C1 segment of cervical spinal cord (tissue), 14 donors: ENCODE measurements around the gene STK33.

Source experiments
- DNase-seq, 14 donors: peaks; one replicate each; lab custom pipeline; 2025; lab: John Stamatoyannopoulos, UW

STK33 gene

DNA sequence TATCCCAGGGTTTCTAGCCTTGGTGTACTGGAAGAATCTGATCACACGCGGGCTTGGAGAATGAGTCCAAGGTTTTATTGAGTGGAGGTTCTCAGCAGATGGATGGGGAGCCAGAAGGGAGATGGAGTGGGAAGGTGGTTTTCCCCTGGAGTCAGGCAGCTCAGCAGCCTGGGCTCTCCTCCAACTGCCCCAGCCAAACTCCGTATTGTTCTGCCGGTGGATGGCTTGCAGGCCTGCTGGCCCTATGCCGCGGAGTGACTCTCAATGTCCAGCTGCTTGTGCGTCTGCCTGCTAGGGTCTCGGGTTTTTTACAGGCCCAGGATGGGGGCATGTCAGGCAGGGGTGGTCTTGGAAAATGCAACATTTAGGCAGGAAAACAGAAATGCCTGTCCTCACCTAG lies 168.0 kb downstream of the STK33 start:
- DNase-seq: peak in 2 of 14 donors; percentile 5 to 7

DNA sequence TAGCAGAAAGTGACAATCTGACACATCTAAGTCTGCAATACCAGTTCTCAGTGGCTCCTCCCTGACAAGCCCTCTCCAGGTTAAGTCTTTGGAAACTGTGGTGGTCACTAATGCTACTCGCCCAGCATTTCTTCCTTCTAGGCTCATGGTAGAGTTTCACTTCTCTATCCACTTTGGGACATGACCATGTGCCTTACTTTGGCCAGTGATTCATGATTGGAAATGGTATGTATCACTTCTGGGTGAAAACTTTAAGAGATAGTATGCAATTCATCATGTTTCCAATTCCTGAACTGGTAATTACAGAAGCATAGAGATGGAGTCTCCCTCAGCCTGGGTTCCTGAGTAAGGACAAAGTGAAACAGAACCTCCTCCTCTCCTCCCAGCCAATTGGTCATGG lies 178.8 kb downstream of the STK33 start:
- no peak for DNase-seq

DNA sequence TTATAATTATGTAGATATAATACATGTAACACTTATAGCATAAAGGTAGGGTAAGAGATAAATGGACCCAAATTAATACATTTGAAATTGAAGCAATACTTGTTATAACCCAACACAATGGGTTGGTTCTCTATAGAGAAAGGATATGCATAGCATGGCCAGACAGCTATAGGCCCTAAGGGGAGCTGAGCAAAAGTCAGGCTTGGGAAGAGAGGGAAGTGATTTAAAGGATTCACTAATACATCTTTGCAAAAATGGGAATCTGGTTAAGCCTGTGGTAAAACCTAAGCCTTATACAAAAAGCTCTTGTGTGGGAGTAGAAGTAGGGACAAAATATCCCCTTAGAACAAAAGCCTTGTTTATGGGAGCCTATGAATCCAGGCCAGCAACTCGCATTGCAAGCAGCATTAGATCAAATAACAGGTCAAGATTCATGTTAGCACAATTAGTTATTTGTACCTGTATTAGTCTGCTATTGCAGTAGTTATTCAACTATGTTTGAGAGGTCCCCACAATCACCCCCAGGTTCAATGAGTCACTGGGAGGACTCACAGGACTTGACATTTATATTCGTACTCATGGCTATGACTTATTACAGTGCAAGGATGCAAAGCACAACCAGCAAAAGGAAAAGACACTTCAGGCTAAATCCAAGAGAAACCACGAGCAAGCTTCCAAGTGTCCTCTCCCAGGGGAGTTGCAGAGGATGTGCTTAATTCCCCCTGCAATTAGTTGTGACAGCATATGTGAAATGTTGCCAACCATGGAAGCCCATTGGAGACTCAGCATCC lies 185.7 kb downstream of the STK33 start:
- DNase-seq: peak in 1 of 14 donors; percentile 10

DNA sequence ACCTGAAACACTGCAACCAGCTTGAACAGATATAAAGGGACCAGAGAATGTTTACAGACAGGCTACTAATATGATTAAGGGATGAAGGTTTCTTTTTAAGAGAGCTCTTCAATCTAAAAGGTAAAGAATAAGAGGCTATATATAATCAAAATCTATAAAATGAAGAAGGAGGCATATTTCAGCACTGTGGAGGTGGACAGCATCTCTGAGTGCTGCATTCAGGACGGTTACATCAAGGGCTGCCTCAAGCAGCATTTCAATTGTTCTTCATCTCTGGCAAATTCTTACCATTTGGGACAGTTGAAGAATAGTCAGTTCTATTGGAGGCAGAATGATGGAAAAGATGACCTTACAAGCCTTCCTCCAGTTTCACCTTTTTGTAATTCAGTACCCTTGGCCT lies 190.7 kb downstream of the STK33 start:
- no peak for DNase-seq

DNA sequence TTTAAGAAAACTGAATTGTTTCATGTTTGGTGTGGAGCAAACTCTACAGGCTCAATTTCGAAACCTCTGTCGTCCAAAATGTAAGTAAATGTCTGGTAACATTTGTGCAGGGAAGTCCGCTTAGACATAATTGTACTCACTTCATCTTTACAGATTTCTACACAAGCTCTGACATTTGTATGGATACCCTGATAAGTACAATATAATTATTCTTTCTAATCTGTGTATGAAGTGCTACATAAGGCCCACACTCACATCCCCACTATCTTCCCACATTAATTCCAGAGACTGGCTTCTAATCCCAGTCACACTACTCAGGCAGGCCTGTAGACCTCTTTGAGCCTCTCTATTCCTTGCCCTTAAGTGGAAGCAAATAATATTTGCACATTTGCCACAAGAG lies 201.1 kb downstream of the STK33 start:
- no peak for DNase-seq

DNA sequence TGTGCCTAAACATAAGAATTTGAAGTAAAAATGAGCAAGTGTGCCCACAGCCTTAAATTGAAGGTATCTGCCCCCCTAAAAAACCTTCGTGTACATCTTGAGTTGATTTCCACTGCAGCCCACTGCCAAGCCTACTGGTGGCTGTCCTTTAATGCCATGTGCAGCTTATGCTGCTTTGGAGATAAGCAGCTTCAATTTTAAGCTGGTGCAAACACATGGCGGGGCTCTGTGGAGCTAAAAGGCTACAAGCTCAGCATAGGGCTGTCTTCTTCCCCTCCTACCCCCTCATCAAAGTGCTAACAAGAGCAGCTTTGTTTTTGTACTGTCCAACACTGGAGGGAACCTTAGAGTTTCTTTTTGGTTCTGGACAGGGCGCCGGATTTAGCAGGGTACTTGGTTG lies 201.9 kb downstream of the STK33 start:
- no peak for DNase-seq

DNA sequence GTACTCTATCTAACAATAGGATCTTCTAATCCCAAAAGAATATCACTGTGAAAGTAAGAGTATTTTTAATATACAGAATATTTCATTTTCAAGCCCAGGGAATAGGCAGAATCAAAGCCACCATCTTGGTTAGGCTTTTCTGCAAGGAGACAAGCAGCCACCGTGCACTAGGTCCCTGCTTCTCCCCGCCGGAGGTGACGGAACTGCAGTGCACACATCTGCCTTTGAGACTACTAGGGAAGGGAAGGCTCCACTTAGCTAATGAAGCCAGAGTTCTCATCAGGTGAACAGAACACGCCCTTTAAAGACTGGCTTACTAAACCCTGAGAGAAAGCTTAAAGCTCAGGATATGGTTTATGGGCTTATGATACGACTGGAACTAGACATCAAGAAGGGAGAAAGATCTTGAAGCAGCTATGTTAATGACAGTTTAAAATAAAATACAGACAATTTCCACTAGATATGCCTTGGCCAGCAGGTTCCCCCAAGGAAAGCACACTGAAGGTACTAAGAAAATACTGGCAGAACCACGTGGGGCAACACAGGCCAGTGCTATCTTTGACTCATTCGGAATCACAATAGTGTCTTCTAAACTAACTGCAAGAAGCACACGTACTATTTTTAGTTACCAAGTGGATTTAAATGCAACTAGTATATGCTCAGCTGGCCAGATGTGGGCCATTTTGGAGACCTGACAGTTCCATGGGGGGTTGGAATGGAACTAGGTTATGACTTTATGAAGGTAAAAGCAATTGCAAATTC lies 203.0 kb downstream of the STK33 start:
- no peak for DNase-seq

DNA sequence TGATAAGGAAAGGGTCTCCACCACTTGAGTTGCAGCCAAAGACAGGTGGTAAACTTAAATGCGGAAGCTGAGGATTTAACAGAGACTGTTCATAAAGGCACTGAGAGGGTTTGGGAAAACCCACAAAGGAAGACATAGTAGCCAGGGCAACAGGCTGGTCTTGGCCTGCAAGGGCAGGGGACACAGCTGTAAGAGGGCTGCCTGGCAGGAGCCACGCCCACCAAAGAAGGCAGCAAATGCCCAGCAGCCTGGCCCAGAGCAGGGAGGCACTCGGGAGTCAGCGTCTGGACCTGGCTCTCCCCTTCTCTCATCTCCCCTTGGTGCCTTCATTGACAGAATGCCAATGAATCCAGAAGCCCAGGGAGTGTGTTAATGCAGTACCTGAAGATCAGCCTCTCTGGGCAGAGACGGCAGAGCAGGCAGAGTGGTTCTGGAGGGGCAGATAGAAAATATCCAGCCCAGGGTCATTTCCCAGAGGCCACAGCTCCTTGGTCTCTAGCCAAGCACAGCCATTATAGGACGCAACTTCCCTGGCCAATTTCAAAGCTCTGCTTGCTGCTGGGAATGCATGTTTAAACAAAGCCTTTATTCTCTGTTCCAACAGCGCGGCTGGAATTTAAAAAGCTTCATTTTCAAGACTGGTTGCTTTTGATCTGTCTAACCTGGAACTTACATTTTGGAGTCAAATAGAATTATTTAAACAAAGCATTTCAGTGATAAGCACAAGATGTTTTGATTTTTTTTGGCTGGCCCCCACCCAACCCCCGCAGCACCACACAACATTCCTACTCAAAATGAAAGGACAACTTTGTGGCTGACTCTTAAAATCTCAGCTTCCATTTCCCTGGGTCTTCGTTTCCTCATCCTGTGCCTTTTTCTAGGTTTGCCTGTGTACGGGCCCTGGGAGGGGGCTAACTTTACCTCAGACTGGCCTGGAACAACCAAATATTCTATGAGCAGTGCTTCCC lies 204.7 kb downstream of the STK33 start:
- DNase-seq: peak in 9 of 14 donors; percentile 16 to 71 (median 28)

DNA sequence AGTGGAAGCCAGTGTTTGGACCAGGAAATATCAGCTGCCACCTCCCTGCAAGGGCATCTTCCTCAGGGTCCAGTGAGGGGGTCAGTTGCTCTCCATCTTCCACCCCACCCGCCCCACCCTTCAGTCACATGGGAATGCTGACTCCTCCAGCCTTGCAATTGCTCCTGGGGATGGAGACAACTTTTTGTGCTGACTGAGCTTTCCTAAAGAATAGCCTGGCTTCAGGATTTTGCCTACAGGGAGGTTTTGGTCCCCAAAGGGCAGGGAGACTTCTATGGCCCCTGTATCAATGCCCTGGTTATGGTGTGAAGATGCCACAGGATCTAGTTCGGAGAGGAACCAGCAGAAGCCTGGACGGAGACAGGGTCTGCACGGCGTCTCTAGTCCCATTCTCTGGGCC lies 206.3 kb downstream of the STK33 start:
- no peak for DNase-seq

DNA sequence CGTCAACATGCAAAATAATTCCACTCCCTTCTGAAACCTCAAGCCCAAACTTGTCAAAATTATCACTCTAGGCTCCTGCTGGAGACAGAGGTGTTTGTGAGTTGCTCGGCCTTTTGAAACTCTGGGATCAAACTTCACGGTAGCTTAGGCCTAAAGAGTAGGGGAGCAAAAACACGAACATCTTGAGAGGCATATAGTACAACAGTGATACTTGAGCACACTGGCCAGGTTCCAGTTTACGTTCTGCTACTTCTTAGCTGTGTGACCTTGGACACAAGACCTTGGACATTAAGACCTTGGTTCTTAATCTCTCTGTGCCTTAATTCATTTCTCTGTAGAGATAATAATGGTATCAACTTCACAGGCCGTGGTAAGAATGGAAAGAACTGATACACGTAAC lies 206.9 kb downstream of the STK33 start:
- DNase-seq: no peak

DNA sequence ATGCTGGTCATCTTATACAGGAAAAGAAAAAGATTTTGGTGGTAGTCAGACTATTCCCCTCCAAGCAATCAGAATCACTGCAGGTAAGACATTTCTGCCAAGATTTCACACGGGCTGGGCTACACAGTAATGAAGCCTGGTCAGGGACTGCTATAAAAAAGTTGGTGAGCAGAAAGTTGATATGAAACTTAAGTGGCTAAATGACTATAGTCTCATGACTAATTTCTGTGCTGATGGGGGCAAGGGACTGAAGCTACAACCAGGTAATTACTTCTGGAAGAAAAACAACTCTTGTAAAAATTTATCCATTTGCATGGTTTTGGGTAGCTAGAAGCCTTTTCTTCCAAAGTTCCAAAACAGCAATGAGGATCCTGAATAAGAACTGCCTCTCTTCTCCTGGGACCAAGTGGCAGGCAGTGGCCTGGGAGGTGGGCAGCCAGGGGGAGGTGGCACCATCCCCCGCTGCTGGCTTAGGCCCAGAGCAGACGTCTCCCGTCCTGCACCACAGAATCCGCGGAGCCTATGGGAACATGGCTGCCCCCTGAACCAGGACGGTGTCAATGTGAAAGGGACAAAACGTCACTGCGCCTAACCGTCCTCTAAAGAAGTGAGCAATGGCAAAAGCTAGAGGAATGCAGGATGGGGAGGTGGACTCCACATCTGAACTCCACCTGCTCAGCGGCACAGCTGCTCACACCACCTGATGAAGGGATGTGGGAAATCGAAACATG lies 207.7 kb downstream of the STK33 start:
- DNase-seq: no peak

DNA sequence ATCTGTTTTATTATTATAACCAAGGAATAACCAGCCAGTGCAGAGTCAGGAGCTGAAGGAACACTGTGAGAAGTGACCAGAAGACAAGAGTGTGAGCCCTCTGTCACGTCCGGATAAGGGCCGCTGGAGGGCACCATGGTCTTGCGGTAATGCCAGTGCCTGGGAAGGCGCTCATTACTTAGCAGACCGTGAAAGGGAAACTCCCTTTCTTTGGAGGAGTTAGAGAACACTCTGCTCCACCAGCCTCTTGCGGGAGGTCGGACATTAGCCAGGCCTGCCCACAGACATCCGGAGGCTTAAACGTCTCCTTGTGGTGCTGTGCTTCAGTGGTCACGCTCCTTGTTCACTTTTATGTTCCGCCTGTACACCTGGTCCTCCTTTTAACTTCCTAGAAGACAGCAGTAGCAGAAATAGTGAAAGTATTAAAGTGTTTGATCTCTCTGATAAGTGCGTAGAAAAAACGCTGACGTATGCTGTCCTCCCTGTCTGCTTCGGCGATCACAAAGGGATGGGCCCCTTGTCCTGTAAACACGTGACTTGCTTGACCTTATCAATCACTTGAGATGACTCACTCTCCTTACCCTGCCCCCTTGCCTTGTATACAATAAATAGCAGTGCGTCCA lies 209.7 kb downstream of the STK33 start:
- DNase-seq: no peak

DNA sequence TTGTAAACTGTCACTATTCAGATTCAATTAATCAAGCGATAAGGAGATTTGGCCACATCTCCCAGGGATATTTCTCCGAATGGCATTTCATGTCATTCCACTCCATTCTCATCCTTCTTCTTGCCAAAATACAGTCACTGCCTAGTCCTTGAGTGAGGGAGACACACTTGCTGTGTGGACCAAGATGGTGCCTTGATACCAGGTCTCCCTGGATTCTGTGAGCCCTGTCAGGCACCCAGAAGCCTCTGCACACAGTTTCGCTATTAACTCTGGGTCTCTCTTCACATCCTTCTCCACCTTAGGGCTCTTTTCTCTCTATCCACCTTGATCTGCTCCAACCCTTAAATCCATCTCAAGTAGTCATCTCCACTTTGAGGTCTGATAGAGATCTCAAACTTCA lies 210.4 kb downstream of the STK33 start:
- DNase-seq: no peak

DNA sequence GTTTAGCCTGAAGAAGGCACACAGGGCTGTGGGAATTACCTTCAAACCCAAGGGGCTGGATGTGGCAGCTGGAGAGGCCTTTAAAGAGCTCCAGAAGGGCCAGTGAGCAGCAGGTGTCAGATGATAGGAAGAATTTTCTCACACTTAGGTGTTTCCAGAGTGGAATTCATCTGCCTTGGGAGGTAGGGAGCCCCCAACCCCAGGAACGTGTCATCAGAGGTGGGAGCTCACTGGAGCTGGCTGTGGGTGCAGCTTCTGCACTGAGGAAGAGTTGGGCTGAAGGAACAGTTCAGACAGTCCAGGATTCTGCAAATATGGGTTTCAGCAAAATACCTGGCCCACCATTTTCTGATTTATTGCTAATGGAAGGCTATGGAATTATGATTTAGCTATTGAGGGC lies 210.8 kb downstream of the STK33 start:
- DNase-seq: no peak

DNA sequence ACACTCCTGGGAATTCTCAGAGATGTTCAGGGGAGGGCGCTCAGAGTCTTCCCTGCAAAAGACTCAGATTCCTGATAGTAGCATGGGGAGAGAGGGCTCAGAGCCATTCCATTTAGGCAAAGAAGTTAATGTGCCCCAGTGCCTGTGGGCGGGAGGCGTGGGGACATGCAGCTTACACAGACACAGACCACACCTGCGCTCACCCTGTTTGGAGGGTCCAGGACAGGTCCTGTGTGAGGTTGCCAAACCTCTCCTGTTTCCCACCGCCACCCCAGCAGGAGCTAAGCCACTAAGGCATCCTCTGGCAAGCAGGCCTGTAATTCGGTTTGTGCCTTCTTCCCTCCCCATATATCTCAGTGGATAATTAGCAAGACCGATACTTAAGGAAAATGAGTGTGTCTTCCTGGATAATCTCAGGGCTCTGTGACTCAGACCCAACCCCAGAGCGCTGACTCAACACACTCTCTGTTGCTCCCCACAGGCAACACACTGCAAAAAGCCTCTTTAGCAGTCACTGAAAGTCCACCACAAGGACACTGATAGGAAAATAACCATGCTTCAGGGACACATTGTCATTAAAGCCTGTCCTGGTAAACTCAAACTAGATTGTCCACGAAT lies 211.5 kb downstream of the STK33 start:
- no peak for DNase-seq

DNA sequence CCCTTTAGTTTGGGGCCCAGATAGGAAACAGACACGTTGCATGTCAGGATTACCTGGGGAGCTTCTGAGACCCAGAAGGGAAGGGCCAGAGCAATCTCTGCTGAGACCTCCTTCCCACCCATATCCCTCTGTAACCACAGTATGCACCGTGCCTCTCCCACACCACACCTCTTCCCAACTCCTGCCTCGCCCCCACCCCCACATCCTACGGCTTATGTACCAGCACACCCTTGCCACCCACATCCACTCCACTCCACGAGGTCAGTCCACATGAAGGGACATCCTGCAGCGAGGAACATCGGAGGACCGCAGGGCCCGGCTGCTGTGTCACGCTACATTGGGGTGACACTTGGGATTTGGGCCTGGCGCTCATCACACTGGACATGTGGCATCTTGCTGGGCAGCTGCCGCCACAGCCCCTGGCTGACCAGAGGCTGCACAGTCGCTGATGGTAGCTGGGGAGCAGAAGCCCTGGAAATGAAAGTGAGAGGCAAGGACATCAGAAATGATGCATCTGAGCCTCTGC lies 212.1 kb downstream of the STK33 start:
- DNase-seq: no peak

DNA sequence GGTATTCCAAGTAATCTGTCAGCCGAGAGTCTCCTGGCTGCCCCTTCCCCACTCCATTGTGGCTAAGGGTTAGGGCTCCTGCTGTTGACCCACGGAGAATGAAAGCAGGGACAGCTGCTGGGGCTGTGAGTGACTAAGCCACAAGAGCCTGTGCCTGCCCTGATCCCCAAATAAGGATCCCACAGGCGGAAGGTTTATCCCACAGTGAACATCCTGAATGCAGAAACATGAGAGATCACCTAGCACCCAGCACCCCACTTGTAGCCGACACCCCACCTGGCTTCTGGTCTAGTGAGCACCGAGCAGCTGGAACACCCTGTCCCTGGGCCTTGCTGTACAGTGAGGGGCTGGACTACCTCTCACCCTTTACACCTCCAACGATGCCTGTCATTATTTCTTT lies 212.7 kb downstream of the STK33 start:
- no peak for DNase-seq

DNA sequence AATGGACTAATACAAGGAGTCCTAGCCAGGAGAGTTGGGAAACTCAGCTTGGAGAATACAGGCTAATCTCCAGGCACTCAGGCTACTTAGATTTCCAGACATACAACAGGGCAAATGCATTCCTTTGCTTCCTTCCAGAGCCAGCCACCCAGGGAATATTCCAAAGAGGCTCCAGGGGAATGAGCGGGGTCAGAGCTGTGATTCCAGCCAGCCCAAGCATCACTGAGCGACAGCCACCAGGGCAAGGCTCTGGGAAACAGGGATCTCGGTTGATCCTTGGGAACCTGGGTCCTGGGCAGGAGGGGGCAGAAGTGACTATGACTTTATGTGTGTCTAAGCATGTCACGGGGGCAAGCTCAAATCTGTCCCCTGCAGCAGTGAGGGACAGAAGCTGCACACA lies 218.1 kb downstream of the STK33 start:
- peak in 1 of 14 donors; percentile 23 for DNase-seq

DNA sequence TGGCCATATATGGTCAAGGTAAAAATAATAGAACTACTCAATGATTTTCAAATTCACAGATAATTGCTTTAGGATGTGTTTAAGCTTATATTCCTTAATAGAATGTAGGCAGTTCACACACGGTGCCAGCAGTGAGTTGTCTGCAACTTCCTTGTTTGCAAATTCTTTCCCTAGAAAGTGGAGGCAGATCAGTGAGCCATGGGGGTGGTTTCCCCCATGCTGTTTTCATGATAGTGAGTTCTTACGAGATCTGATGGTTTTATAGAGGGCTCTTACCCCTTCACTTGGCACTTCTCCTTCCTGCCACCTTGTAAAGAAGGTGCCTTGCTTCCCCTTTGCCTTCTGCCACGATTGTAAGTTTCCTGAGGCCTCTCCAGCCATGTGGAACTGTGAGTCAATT lies 218.6 kb downstream of the STK33 start:
- DNase-seq: no peak

DNA sequence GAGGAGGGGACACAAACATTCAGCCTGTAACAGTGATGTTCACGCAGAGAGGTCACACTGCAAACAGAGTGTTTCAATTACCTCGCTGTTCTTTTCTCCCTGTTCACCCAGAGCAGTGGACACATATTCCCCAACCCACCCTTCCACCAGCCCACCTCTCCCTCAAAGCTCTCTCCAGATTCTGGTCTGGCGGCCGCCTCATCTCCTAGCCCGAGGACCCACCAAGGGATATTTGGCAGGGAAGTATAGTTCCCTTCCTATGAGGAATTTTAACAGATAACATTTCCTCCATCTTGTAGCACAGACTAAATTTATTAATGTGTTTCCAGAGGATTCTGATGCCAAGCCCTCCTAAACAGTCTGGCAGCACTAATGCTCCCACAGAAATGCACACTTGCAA lies 219.3 kb downstream of the STK33 start:
- DNase-seq: no peak
